ENCODE data around the gene NCAPD3. TPM values are rescaled to one million over a fixed set of nuclear protein-coding genes. Genes with fewer than 3 reads are reported as not detected.
A peak's percentile ranks its signal among the peaks of the same experiment; 100 is the strongest.

The NCAPD3 gene, protein sequence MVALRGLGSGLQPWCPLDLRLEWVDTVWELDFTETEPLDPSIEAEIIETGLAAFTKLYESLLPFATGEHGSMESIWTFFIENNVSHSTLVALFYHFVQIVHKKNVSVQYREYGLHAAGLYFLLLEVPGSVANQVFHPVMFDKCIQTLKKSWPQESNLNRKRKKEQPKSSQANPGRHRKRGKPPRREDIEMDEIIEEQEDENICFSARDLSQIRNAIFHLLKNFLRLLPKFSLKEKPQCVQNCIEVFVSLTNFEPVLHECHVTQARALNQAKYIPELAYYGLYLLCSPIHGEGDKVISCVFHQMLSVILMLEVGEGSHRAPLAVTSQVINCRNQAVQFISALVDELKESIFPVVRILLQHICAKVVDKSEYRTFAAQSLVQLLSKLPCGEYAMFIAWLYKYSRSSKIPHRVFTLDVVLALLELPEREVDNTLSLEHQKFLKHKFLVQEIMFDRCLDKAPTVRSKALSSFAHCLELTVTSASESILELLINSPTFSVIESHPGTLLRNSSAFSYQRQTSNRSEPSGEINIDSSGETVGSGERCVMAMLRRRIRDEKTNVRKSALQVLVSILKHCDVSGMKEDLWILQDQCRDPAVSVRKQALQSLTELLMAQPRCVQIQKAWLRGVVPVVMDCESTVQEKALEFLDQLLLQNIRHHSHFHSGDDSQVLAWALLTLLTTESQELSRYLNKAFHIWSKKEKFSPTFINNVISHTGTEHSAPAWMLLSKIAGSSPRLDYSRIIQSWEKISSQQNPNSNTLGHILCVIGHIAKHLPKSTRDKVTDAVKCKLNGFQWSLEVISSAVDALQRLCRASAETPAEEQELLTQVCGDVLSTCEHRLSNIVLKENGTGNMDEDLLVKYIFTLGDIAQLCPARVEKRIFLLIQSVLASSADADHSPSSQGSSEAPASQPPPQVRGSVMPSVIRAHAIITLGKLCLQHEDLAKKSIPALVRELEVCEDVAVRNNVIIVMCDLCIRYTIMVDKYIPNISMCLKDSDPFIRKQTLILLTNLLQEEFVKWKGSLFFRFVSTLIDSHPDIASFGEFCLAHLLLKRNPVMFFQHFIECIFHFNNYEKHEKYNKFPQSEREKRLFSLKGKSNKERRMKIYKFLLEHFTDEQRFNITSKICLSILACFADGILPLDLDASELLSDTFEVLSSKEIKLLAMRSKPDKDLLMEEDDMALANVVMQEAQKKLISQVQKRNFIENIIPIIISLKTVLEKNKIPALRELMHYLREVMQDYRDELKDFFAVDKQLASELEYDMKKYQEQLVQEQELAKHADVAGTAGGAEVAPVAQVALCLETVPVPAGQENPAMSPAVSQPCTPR (N-terminal part only)
- total RNA-seq: 24.4 TPM
- 7.2 TPM for polyA plus RNA-seq
- long read RNA-seq, donor 1: 0 reads
- long read RNA-seq, donor 2: 0 reads
- long read RNA-seq, donor 3, full-length matches to known transcripts: 2 of 2 reads
- long read RNA-seq, donor 3, partial matches to known transcripts: 0 of 2 reads
- long read RNA-seq, donor 3, other reads (novel, unspliced or antisense): 0 of 2 reads
- long read RNA-seq, donor 4, full-length matches to known transcripts: 2 of 2 reads
- long read RNA-seq, donor 4, partial matches to known transcripts: 0 of 2 reads
- long read RNA-seq, donor 4, other reads (novel, unspliced or antisense): 0 of 2 reads
- long read RNA-seq, donor 5, partial matches to known transcripts: 13 of 14 reads
- long read RNA-seq, donor 5, other reads (novel, unspliced or antisense): 0 of 14 reads
- long read RNA-seq, donor 6, partial matches to known transcripts: 0 of 3 reads
- long read RNA-seq, donor 6, other reads (novel, unspliced or antisense): 0 of 3 reads
- long read RNA-seq, donor 7, partial matches to known transcripts: 7 of 8 reads
- long read RNA-seq, donor 7, other reads (novel, unspliced or antisense): 0 of 8 reads
- long read RNA-seq, donor 8: 0 reads
- long read RNA-seq, donor 9, full-length matches to known transcripts: 2 of 2 reads
- long read RNA-seq, donor 9, partial matches to known transcripts: 0 of 2 reads
- long read RNA-seq, donor 9, other reads (novel, unspliced or antisense): 0 of 2 reads
- long read RNA-seq, donor 10, partial matches to known transcripts: 0 of 2 reads
- long read RNA-seq, donor 10, other reads (novel, unspliced or antisense): 0 of 2 reads

DNA sequence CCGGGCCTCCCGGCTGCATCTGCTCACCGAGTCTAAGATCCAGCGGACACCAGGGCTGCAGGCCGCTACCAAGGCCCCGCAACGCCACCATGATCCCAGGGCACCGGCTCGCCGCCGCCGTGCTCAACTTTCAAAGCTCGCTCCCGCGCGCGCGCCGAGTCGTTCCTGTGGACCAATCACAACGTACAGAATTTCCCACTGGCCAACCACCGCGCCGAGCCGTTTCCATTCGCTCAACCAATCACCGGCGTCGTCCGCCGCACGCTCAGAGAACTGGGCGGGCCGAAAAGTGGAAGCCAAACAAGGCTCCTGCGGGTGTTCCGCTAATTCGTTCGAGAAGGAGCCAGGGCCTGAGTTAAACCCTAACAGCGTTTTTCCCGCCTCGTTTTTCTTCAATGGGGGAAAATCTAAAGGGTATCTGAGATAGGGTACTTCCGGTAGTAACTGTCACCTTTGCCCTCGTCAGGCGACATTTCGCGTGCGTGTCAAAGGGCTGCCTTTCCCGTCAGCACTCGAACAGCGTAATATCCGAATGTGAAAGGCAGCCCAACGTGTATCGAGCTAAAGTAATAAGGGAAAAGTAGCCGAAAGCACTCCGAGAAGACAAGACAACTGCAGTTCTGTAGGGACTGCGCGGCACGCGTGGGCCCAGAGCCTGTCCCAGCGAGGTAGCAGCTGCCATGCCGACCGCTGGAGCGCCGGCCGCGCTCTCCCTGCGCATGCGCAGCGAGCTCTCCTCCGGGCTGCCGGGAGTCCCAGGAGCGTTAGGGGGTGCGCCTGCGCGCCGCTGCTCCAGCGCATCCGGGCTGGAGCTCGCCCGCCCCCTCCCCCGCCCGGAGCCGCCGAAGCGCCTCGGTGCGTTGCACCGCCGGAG, at the start of gene NCAPD3, which contains the start of gene VPS26B:
Gene NCAPD3, minus strand, starts transcription at position 132 of the 874 bp plus-strand sequence. Its CDS starts 41 bp downstream, at position 91.
Gene VPS26B, plus strand, starts transcription at position 836 of the 874 bp plus-strand sequence. CDS start 452 bp downstream, outside the sequence.
- Histone ChIP-seq H3K4me3 (ENCODE audit: low read length in 2 of 2) (peak within 1 kb of the TSS; percentile 83 to 88), H3K4me1 (ENCODE audit: control insufficient read depth in 2 of 2, insufficient read depth in 2 of 2, low read length in 2 of 2) (peaks cover 26 to 41% of the 10 kb centered on the region in 2 donors), H3K27me3 (ENCODE audit: control insufficient read depth in 2 of 2, insufficient read depth in 1 of 2, low read length in 1 of 2) (no peaks in the 10 kb centered on the region), H3K9me3 (ENCODE audit: control insufficient read depth in 2 of 2, insufficient read depth in 1 of 2, low read length in 1 of 2) (no peaks in the 10 kb centered on the region), H3K36me3 (ENCODE audit: control insufficient read depth in 2 of 2, insufficient read depth in 2 of 2, low read length in 1 of 2) (peaks cover 6 to 14% of the 10 kb centered on the region in 2 donors), H3K27ac (ENCODE audit: low read depth in 1 of 2, low read length in 1 of 2) (peak within 1 kb of the TSS; percentile 93 to 95)
- WGBS: under 1% methylated on average over 89 of the region's 89 CpGs
- DNase-seq (ENCODE audit: low read depth in 6 of 9, low spot score in 9 of 9): peak; percentile 89 to 98 (median 94)

DNA sequence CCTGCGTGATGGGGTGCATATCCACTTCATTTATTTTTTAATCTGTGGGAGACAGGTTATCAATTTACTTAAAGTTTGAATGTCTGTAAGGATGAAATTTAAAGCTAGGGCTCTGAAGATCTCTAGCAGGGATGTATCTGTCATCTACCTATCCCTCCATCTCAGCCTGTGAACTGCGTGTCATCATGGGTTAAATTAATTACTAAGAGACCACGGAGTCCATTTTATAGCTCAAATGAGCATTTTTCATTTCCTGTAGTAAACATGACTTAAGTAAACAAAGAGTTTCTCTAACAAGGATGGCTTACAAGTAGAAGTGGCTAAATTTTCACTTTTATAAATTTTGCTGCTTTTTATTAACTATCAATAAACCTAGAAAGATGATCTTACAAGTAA, 49.5 kb upstream of the NCAPD3 start:
- DNase-seq (ENCODE audit: low read depth in 6 of 9, low spot score in 9 of 9): no peak
- Histone ChIP-seq H3K9me3 (ENCODE audit: control insufficient read depth in 2 of 2, insufficient read depth in 1 of 2, low read length in 1 of 2) (peaks cover 2 to 9% of the 10 kb centered on the region in 2 donors), H3K36me3 (ENCODE audit: control insufficient read depth in 2 of 2, insufficient read depth in 2 of 2, low read length in 1 of 2) (no peaks in the 10 kb centered on the region), H3K4me1 (ENCODE audit: control insufficient read depth in 2 of 2, insufficient read depth in 2 of 2, low read length in 2 of 2) (peaks cover 7 to 34% of the 10 kb centered on the region in 2 donors), H3K4me3 (ENCODE audit: low read length in 2 of 2) (no peak overlapping the region), H3K27ac (ENCODE audit: low read depth in 1 of 2, low read length in 1 of 2) (no peak overlapping the region), H3K27me3 (ENCODE audit: control insufficient read depth in 2 of 2, insufficient read depth in 1 of 2, low read length in 1 of 2) (peaks cover 24 to 61% of the 10 kb centered on the region in 2 donors)
- 47% methylated on average over 3 of the region's 3 CpGs for WGBS

DNA sequence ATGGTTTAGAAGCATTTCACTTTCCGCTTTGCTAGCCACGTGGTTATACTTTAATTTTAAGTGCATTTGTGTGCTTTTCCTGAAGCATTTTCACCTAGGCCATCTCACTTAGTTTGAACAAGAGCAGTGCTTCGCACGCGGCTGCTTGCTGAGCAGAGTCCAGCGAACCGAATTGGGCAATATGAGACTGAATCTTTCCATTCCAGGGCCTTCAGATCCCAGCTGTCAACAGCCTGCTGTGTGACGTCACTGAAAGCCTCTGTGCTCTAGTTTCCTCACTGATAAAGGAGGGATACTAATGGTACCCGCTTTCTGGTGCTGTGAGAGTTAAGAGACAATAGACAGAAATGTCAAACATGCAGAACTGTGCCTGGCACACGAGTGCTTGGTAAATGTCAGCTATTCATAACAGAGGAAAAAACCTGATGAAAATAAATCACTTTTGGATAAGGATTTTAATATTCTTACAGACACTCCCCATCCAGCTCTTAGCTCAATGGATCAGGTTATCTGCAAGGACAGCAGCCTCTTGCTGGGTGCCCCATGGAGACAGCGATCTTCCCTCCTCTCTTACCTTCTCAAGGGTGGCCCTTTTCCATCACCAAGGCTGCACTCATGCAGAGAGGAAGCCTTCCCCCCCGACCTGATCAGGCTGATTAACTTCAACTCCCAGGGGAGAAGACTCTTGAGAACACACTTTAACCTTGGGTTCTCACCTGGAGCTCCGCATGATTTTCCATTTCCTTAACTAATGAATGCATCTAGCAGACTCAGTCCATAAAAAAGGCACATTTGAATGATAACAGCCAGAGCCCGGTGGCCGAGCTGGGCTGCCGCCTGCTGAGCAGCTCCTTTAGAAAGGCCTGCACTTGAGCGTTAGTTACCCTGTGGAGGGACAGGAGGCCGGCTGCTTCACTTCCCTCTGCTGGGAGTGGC, 48.9 kb upstream of the NCAPD3 start:
- 48% methylated on average over 18 of the region's 18 CpGs for WGBS
- Histone ChIP-seq H3K4me1 (ENCODE audit: control insufficient read depth in 2 of 2, insufficient read depth in 2 of 2, low read length in 2 of 2) (peaks cover 7 to 34% of the 10 kb centered on the region in 2 donors), H3K36me3 (ENCODE audit: control insufficient read depth in 2 of 2, insufficient read depth in 2 of 2, low read length in 1 of 2) (no peaks in the 10 kb centered on the region), H3K27me3 (ENCODE audit: control insufficient read depth in 2 of 2, insufficient read depth in 1 of 2, low read length in 1 of 2) (peaks cover 17 to 54% of the 10 kb centered on the region in 2 donors), H3K4me3 (ENCODE audit: low read length in 2 of 2) (no peak overlapping the region), H3K9me3 (ENCODE audit: control insufficient read depth in 2 of 2, insufficient read depth in 1 of 2, low read length in 1 of 2) (peaks cover 1 to 2% of the 10 kb centered on the region in 2 donors), H3K27ac (ENCODE audit: low read depth in 1 of 2, low read length in 1 of 2) (no peak overlapping the region)
- DNase-seq (ENCODE audit: low read depth in 6 of 9, low spot score in 9 of 9): no peak

DNA sequence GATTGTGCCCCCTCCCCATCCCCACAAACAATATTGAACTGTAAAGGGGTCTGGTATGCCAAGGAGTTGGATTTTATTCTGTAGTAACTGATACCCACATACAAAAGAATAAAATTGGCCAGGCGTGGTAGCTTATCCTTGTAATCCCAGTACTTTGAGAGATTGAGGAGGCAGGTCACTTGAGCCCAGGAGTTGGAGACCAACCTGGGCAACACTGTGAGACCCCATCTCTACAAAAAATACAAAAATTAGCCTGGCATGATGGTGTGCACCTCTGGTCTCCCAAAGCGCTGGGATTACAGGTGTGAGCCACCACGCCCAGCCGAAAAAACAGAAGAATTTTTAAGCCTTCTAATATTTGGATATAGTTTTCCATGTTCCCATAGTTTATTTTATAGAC, 48.2 kb upstream of the NCAPD3 start:
- 98% methylated on average over 4 of the region's 4 CpGs for WGBS
- no peak for DNase-seq (ENCODE audit: low read depth in 6 of 9, low spot score in 9 of 9)
- Histone ChIP-seq H3K27ac (ENCODE audit: low read depth in 1 of 2, low read length in 1 of 2) (no peak overlapping the region), H3K27me3 (ENCODE audit: control insufficient read depth in 2 of 2, insufficient read depth in 1 of 2, low read length in 1 of 2) (peaks cover 12 to 47% of the 10 kb centered on the region in 2 donors), H3K4me1 (ENCODE audit: control insufficient read depth in 2 of 2, insufficient read depth in 2 of 2, low read length in 2 of 2) (peaks cover 7 to 31% of the 10 kb centered on the region in 2 donors), H3K36me3 (ENCODE audit: control insufficient read depth in 2 of 2, insufficient read depth in 2 of 2, low read length in 1 of 2) (no peaks in the 10 kb centered on the region), H3K4me3 (ENCODE audit: low read length in 2 of 2) (no peak overlapping the region), H3K9me3 (ENCODE audit: control insufficient read depth in 2 of 2, insufficient read depth in 1 of 2, low read length in 1 of 2) (peaks cover 0 to 1% of the 10 kb centered on the region in 2 donors)

DNA sequence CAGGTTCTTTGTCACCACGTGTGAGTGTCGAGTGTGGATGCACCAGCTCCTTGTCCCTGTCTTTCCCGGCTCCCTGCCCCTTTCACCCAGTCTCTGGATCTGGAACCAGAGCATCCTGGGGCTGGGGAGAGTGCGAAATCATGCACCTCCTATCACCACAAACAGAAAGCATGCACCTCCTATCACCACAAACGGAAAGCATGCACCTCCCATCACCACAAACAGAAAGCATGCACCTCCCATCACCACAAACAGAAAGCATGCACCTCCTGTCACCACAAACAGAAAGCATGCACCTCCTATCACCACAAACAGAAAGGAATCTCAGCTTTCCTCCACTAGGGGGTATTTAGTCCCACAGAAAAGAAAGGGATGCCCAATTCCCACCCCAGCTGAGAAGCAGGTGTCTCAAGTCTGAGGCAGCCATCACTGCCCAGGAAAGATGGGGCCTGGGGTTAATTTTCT, 46.5 kb upstream of the NCAPD3 start:
- Histone ChIP-seq H3K36me3 (ENCODE audit: control insufficient read depth in 2 of 2, insufficient read depth in 2 of 2, low read length in 1 of 2) (no peaks in the 10 kb centered on the region), H3K4me3 (ENCODE audit: low read length in 2 of 2) (no peak overlapping the region), H3K27ac (ENCODE audit: low read depth in 1 of 2, low read length in 1 of 2) (peak overlapping the region in 1 of 2 donors; percentile 1), H3K27me3 (ENCODE audit: control insufficient read depth in 2 of 2, insufficient read depth in 1 of 2, low read length in 1 of 2) (peaks cover 3 to 30% of the 10 kb centered on the region in 2 donors), H3K4me1 (ENCODE audit: control insufficient read depth in 2 of 2, insufficient read depth in 2 of 2, low read length in 2 of 2) (peaks cover 7 to 21% of the 10 kb centered on the region in 2 donors), H3K9me3 (ENCODE audit: control insufficient read depth in 2 of 2, insufficient read depth in 1 of 2, low read length in 1 of 2) (no peaks in the 10 kb centered on the region)
- WGBS: 27% methylated on average over 5 of the region's 5 CpGs
- DNase-seq (ENCODE audit: low read depth in 6 of 9, low spot score in 9 of 9): peak in 6 of 9 donors; percentile 13 to 80 (median 52)

DNA sequence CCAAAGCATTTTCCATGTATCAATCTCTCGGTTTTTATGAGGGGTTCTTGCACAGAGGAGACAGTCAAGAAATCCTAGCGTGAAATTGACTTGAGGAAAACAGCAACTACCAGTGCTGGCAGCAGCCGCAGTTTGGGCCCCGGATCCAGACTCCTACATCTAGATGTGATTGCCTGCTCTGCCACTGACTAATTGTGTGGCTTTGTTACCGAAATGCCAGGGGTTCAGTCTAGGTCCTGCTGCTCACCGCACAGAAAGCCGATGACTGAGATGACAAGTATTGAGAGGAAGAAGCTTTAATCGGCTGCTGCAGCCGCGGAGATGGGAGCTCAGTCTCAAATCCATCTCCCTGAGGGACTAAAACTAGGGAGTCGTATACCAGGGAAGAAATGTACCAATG, 44.2 kb upstream of the NCAPD3 start:
- Histone ChIP-seq H3K4me3 (ENCODE audit: low read length in 2 of 2) (no peak overlapping the region), H3K9me3 (ENCODE audit: control insufficient read depth in 2 of 2, insufficient read depth in 1 of 2, low read length in 1 of 2) (no peaks in the 10 kb centered on the region), H3K27me3 (ENCODE audit: control insufficient read depth in 2 of 2, insufficient read depth in 1 of 2, low read length in 1 of 2) (peaks cover 0 to 13% of the 10 kb centered on the region in 2 donors), H3K4me1 (ENCODE audit: control insufficient read depth in 2 of 2, insufficient read depth in 2 of 2, low read length in 2 of 2) (peaks cover 3 to 11% of the 10 kb centered on the region in 2 donors), H3K27ac (ENCODE audit: low read depth in 1 of 2, low read length in 1 of 2) (no peak overlapping the region), H3K36me3 (ENCODE audit: control insufficient read depth in 2 of 2, insufficient read depth in 2 of 2, low read length in 1 of 2) (peaks cover 3 to 11% of the 10 kb centered on the region in 2 donors)
- DNase-seq (ENCODE audit: low read depth in 6 of 9, low spot score in 9 of 9): no peak
- WGBS: 95% methylated on average over 11 of the region's 11 CpGs
